Upper lobe of left lung (tissue), 4 donors: Measurements from ENCODE around the gene USP48.
"Not testable (repeated sequence)": the region's sequence is repeated elsewhere in the genome, so short reads cannot be mapped to it uniquely, and the experiment has no call there.

ENCODE experiments used
- CTCF ChIP-seq, 6 experiments: fragments of 450-650 bp in 4 of 6; fragments of 200-600 bp in 2 of 6; sonication (generic) in 2 of 6; IDR thresholded peaks; one replicate each; pipeline ENCODE4 v1.5.1; 2016 to 2019; ENCODE audit warnings: antibody characterized with exemption in 6 of 6
- POLR2A ChIP-seq, 4 donors: fragments of 450-650 bp; IDR thresholded peaks; one replicate each; pipeline ENCODE4 v1.5.1; 2016 to 2017; ENCODE audit warnings: antibody characterized with exemption in 4 of 4, mild to moderate bottlenecking in 2 of 4
- POLR2AphosphoS5 ChIP-seq, 2 donors: sonication (generic); formaldehyde crosslinking; IDR thresholded peaks; one replicate each; pipeline ENCODE4 v1.5.1; 2017; ENCODE audit warnings: antibody characterized with exemption in 2 of 2

DNA sequence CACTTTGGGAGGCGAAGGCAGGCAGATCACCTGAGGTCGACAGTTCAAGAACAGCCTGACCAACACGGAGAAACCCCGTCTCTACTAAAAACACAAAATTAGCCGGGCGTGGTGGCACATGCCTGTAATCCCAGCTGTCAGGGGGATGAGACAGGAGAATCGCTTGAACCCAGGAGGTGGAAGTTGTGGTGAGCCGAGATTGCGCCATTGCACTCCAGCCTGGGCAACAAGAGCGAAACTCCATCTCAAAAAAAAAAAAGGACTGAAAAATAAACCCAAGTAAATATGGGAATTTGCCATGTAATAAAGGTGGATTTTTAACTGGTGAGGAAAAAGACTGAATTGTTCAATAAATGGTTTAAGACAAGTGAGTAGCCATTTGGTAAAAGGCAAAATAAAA lies 11.3 kb downstream of the USP48 start:
- not testable (repeated sequence) for TF ChIP-seq CTCF, POLR2AphosphoS5, POLR2A (IDR thresholded peaks at IDR 0.05)
